Osteocyte (in vitro differentiated cells): ENCODE results near the gene PITPNM3. TPM values are rescaled to one million over a fixed set of nuclear protein-coding genes. Genes with fewer than 3 reads are reported as not detected.

ENCODE experiments used
- DNase-seq: peaks from one replicate; pipeline ENCODE4 v3.0.0; 2021; ENCODE audit warnings: mixed read lengths; ENCODE audit not compliant: unreplicated experiment; ENCODE audit errors: extremely low spot score
- H3K27ac Mint-ChIP-seq: one replicate; pipeline ENCODE4 v1.8.0; 2021; ENCODE audit warnings: mild to moderate bottlenecking, mixed read lengths; ENCODE audit not compliant: unreplicated experiment
- H3K27me3 Mint-ChIP-seq: one replicate; pipeline ENCODE4 v1.8.0; 2021; ENCODE audit warnings: mixed read lengths; ENCODE audit not compliant: unreplicated experiment
- H3K36me3 Mint-ChIP-seq: one replicate; pipeline ENCODE4 v1.8.0; 2021; ENCODE audit warnings: mixed read lengths; ENCODE audit not compliant: unreplicated experiment
- H3K4me1 Mint-ChIP-seq: one replicate; pipeline ENCODE4 v1.8.0; 2021; ENCODE audit warnings: mixed read lengths; ENCODE audit not compliant: unreplicated experiment
- H3K4me3 Mint-ChIP-seq: one replicate; pipeline ENCODE4 v1.8.0; 2021; ENCODE audit warnings: mild to moderate bottlenecking, moderate library complexity, mixed read lengths; ENCODE audit not compliant: unreplicated experiment
- H3K9me3 Mint-ChIP-seq: one replicate; pipeline ENCODE4 v1.8.0; 2021; ENCODE audit warnings: mixed read lengths; ENCODE audit not compliant: unreplicated experiment
- CTCF ChIP-seq: fragments of 200-600 bp; sonication (generic); IDR thresholded peaks from 2 replicates; pipeline ENCODE4 v1.5.0; 2021; ENCODE audit warnings: antibody characterized with exemption, mild to moderate bottlenecking, moderate library complexity
- total RNA-seq: library from RNA; stranded (reverse); gene quantifications from 2 replicates; pipeline ENCODE4 v1.2.1, GENCODE V29; 2021

PITPNM3 gene
- total RNA-seq, 1 donor from 2014 or later = 0.94 TPM

GRCh38 chr17:6521586-6521985 is 34.8 kb downstream of the PITPNM3 start:
- Mint-ChIP-seq H3K9me3 (no peaks in the 10 kb centered on the region), H3K4me1 (peaks cover 8% of the 10 kb centered on the region), H3K4me3 (no peak overlapping the region), H3K27me3 (peaks cover 4% of the 10 kb centered on the region), H3K36me3 (no peaks in the 10 kb centered on the region), H3K27ac (no peak overlapping the region)
- no peak for TF ChIP-seq CTCF
- no peak for DNase-seq

- DNase-seq = no peak
- Mint-ChIP-seq H3K9me3 (no peaks in the 10 kb centered on the region), H3K36me3 (no peaks in the 10 kb centered on the region), H3K27me3 (peaks cover 4% of the 10 kb centered on the region), H3K4me1 (peaks cover 4% of the 10 kb centered on the region), H3K4me3 (no peak overlapping the region), H3K27ac (no peak overlapping the region)
- TF ChIP-seq CTCF = no peak
Measured at GRCh38 chr17:6517062-6517461, 39.3 kb downstream of the PITPNM3 start.

- H3K27me3 Mint-ChIP-seq = peaks cover 4% of the 10 kb centered on the region
- H3K27ac Mint-ChIP-seq = no peak overlapping the region
- no peak for DNase-seq
- no peaks in the 10 kb centered on the region for H3K9me3 Mint-ChIP-seq
- no peak overlapping the region for H3K4me3 Mint-ChIP-seq
- no peaks in the 10 kb centered on the region for H3K36me3 Mint-ChIP-seq
- peaks cover 4% of the 10 kb centered on the region for H3K4me1 Mint-ChIP-seq
- TF ChIP-seq CTCF = no peak
Measured at GRCh38 chr17:6514371-6514770, 42.0 kb downstream of the PITPNM3 start.

- no peak for TF ChIP-seq CTCF
- Mint-ChIP-seq H3K9me3 (no peaks in the 10 kb centered on the region), H3K27me3 (peaks cover 4% of the 10 kb centered on the region), H3K36me3 (no peaks in the 10 kb centered on the region), H3K4me1 (peaks cover 11% of the 10 kb centered on the region), H3K27ac (no peak overlapping the region), H3K4me3 (no peak overlapping the region)
- no peak for DNase-seq
Measured at GRCh38 chr17:6512552-6512951, 43.8 kb downstream of the PITPNM3 start.

GRCh38 chr17:6510321-6510977 is 45.9 kb downstream of the PITPNM3 start:
- H3K9me3 Mint-ChIP-seq = no peaks in the 10 kb centered on the region
- H3K27me3 Mint-ChIP-seq = no peaks in the 10 kb centered on the region
- H3K4me3 Mint-ChIP-seq = no peak overlapping the region
- H3K4me1 Mint-ChIP-seq = peaks cover 20% of the 10 kb centered on the region
- H3K36me3 Mint-ChIP-seq = no peaks in the 10 kb centered on the region
- TF ChIP-seq CTCF = no peak
- DNase-seq = no peak
- no peak overlapping the region for H3K27ac Mint-ChIP-seq
